ENCODE measurements around the gene TPP2.

Gene TPP2

GRCh38 chr13:102596147-102597028 lies at the start of gene TPP2:
Gene TPP2 (plus strand): TSS chr13:102596986. CDS start chr13:102597039, 53 bp downstream.
- peak; percentile 99 for DNase-seq (ENCODE audit: low read depth)
- H3K4me3 ChIP-seq (replicated peaks; ENCODE audit: low read depth, low read length): peak within 1 kb of the TSS; percentile 78
- TF ChIP-seq, protein P1, sequence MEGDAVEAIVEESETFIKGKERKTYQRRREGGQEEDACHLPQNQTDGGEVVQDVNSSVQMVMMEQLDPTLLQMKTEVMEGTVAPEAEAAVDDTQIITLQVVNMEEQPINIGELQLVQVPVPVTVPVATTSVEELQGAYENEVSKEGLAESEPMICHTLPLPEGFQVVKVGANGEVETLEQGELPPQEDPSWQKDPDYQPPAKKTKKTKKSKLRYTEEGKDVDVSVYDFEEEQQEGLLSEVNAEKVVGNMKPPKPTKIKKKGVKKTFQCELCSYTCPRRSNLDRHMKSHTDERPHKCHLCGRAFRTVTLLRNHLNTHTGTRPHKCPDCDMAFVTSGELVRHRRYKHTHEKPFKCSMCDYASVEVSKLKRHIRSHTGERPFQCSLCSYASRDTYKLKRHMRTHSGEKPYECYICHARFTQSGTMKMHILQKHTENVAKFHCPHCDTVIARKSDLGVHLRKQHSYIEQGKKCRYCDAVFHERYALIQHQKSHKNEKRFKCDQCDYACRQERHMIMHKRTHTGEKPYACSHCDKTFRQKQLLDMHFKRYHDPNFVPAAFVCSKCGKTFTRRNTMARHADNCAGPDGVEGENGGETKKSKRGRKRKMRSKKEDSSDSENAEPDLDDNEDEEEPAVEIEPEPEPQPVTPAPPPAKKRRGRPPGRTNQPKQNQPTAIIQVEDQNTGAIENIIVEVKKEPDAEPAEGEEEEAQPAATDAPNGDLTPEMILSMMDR (IDR thresholded peaks at IDR 0.05; ENCODE audit: low read length, missing control alignments): no peak

GRCh38 chr13:102548811-102549210 lies 48.0 kb upstream of the TPP2 start:
- TF ChIP-seq, protein P1 (IDR thresholded peaks at IDR 0.05; ENCODE audit: low read length, missing control alignments): no peak
- no peak for DNase-seq (ENCODE audit: low read depth)
- H3K4me3 ChIP-seq (replicated peaks; ENCODE audit: low read depth, low read length): no peak overlapping the region

- H3K4me3 ChIP-seq (replicated peaks; ENCODE audit: low read depth, low read length): no peak overlapping the region
- TF ChIP-seq, protein P1 (IDR thresholded peaks at IDR 0.05; ENCODE audit: low read length, missing control alignments): no peak
- DNase-seq (ENCODE audit: low read depth): no peak
Measured at GRCh38 chr13:102550507-102550906, 46.3 kb upstream of the TPP2 start.

GRCh38 chr13:102555914-102556553 lies 40.8 kb upstream of the TPP2 start:
- DNase-seq (ENCODE audit: low read depth): peak; percentile 45
- H3K4me3 ChIP-seq (replicated peaks; ENCODE audit: low read depth, low read length): no peak overlapping the region
- TF ChIP-seq, protein P1 (IDR thresholded peaks at IDR 0.05; ENCODE audit: low read length, missing control alignments): peak; percentile 54

GRCh38 chr13:102556806-102557205 lies 40.0 kb upstream of the TPP2 start:
- no peak overlapping the region for H3K4me3 ChIP-seq (replicated peaks; ENCODE audit: low read depth, low read length)
- no peak for DNase-seq (ENCODE audit: low read depth)
- TF ChIP-seq, protein P1 (IDR thresholded peaks at IDR 0.05; ENCODE audit: low read length, missing control alignments): no peak

- DNase-seq (ENCODE audit: low read depth): no peak
- H3K4me3 ChIP-seq (replicated peaks; ENCODE audit: low read depth, low read length): no peak overlapping the region
- TF ChIP-seq, protein P1 (IDR thresholded peaks at IDR 0.05; ENCODE audit: low read length, missing control alignments): no peak
Measured at GRCh38 chr13:102558029-102558428, 38.8 kb upstream of the TPP2 start.
